Kidney glomerular epithelial cell (primary cell): ENCODE data around the gene GP2.

Experiments
- DNase-seq: peaks from one replicate; lab custom pipeline; 2025; lab: John Stamatoyannopoulos, UW

Gene GP2

GRCh38 chr16:20306401-20306800, 20.9 kb downstream of the GP2 start:
- DNase-seq = no peak

- no peak for DNase-seq
These were observed 24.3 kb downstream of the GP2 start for GRCh38 chr16:20303012-20303411.

GRCh38 chr16:20302389-20302788, 24.9 kb downstream of the GP2 start:
- DNase-seq = no peak

GRCh38 chr16:20301840-20302239, 25.5 kb downstream of the GP2 start:
- no peak for DNase-seq

DNA sequence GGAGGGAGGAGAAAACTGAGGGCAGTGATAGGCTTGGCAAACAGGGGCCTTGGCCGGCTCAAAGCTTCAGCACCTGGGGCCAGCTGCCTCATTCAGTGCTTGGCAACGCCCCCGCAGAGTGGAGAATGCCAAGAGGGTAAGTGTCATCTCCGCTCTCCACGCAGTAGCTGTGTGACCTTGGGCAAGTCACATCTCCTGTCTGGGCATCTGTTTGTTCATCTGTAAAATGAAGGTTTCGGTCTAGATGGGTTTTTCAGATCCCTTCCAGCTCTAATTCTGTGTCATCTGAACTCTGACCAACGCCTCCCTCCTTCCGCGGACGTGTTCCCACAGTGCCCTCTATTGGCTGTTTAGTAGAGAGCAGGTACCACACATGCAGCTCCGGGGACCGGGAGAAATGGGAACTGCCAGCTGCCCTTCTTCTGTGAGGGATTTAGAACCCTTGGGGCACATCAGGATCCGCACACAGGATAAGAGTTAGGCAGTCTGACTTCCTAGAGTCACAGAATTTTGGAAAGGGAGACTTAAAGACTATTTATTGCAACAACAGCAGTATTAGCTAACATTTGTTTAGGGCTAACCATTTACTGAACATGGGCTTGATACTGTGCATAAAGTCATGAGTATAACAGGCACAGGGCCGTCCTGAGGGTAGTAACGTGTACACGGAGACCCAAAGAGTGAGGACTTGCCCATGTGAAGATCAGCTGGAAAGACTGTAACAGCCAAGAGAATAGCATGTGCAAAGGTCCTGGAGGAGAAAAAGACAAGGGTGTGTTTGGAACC, 26.8 kb downstream of the GP2 start:
- peak; percentile 25 for DNase-seq

GRCh38 chr16:20298452-20298851, 28.9 kb downstream of the GP2 start:
- no peak for DNase-seq

GRCh38 chr16:20291208-20292206, 35.8 kb downstream of the GP2 start:
- no peak for DNase-seq

DNA sequence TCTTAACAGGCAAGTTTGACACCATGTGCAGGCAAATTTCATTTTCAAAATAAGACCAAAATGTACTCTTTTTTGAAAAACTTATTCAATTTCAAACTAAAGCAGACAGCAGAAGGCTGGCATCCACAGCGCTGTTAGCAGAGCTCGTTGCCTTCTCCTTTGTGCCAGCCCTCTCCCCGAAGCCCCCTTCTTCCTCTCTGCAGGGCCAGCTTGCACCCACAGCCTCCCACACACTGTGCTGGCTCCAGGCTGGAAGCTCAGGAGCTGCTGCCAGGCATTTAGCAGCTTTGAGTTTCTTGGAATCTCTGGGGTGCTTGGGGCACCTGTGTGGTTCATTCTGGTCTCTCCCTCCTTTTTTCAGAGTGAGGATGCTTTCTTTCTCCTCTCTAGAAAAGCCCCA, 37.7 kb downstream of the GP2 start:
- no peak for DNase-seq

DNA sequence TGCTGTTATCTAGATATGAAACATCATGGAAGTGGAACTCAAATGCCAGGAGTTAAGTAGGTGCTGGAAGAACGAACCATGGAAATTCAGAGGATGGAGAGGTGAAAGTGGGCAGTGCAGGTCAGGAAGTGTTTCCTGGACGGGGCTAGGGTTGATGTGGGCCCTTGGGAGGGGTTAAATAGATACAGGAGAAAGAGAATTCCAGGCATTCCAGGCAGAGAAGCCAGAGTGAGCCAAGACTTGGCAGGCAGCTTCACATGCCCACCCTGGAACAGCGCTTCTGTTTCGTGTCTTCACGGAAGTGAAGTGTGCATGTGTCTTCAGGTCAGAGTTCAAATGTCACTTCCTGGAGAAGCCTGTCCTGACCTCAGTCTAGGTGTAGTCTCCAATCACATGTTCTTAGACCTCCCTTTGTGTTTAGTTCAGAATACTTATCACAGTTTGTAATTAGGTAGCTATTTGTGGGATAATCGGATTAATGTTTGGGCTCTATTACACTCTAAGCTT, 41.3 kb downstream of the GP2 start:
- DNase-seq = no peak

- DNase-seq = no peak
These were observed 47.1 kb downstream of the GP2 start for GRCh38 chr16:20280259-20280658.

- DNase-seq = no peak
These were observed 55.4 kb downstream of the GP2 start for GRCh38 chr16:20271893-20272292.

GRCh38 chr16:20268409-20268808, 58.9 kb downstream of the GP2 start:
- DNase-seq = no peak

DNA sequence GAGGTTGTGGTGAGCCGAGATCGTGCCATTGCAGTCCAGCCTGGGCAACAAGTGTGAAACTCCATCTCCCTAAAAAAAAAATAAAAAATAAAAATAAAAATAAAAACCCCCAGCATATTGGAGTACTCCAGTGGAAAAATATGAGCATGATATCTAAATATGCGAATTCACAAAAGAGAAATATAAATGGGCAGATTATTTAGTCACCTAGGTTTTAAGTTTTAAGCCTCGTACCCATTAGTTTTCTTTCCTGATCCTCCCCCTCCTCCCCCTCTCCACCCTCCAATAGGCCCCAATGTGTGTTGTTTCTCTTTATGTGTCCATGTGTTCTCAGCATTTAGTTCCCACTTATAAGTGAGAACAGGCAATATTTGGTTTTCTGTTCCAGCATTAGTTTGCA, 62.3 kb downstream of the GP2 start:
- no peak for DNase-seq

DNA sequence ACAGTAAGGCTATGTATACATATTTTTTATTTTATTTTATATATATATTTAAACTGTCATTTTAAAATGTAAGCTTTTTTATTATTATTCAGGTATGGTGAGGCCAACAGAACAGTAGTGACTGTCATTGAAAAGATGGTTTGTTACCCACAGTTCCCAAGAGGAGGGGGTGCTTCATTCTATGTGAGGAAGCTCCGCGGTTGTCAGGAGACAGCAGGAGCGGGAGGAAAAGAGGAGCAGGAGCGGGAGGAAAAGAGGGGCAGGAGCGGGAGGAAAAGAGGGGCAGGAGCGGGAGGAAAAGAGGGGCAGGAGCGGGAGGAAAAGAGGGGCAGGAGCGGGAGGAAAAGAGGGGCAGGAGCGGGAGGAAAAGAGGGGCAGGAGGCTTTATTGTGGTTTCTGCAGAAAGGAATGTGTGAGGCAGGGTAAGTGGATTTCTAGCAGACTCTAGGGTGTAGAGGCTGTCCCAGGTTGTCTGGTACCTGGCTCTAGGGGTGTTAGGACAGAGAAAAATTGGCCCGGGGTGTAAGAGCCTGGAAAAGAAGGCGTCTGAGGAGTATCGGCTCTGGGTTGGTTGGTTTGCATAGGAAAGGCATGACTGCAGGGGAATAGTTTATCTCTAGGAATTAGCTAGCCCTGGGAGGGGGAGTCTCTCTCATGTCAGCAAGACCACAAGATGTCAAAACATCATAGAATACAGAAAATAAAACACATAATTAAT, 64.0 kb downstream of the GP2 start:
- DNase-seq = no peak

DNA sequence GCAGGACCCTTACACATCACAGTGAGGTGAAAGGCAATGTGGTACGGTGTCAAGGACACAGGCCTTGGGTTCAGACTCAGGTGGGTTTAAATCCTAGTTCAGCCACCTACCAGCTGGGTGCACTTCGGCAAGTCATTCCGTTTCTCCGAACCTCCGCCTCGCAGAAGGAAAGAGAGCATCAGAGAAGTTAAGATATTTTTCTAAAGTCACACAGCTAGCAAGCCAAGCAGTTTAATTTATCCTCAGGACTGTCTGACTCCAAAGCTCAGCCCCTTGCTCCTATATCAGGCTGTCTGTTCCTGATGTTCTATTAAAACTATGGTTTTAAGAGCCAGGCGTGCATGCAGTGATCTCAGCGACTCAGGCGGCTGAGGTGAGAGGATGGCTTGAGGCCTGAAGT, 65.1 kb downstream of the GP2 start:
- no peak for DNase-seq

DNA sequence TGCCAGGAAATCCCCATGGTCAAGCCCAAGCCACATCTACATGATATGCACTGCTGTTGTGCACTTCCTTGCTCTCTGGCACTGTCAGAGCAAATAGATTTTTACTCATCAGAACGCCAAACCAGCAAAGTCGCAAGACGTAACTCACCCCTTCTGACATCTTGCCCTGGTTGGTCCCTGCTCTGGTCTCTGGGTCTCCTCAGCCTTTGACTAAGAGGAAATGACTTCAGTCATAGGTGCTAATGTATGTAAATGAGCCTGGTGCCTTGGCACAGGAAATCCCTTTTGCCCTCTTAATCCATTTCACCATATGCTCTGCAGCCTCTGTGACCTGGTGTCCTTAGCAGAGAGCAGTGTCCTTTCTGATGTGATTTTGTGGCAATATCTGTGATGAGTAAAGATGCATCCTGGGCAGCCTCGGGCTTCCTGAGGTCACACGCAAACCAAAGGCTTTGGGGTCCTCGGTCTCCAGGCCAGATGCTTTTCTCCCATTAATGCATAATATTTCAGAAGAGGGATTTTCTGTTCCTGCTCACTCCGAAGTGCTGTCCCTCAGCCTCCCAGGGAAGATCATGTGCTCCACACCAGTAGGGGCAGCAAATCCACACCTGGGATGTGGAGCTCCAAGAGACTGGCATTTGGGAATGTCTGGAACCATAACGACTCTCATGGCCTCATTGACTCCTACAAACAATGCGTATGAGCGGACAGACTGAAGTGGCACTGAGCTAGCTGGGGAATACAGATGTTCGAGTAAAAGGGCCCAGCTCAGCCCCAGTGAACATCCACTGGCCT, 66.9 kb downstream of the GP2 start:
- DNase-seq = no peak
